SU-DHL-6 (cell line): ENCODE results near the gene AGO1.

ENCODE experiments used
- CTCF ChIP-seq: fragments of 200-600 bp; sonication (generic); IDR thresholded peaks from one replicate; pipeline ENCODE4 v1.5.1; 2017; ENCODE audit warnings: antibody characterized with exemption, mild to moderate bottlenecking, low read length, moderate library complexity; ENCODE audit not compliant: insufficient read depth, poor library complexity, severe bottlenecking
- EZH2phosphoT487 ChIP-seq: fragments of 200-600 bp; sonication (generic), shearing (Covaris generic); conservative IDR thresholded peaks from 2 replicates; pipeline ENCODE4 v1.6.1; 2018; ENCODE audit warnings: mild to moderate bottlenecking, antibody characterized with exemption, low read length, moderate library complexity, mixed read lengths

- TF ChIP-seq CTCF, result no peak
- no peak for TF ChIP-seq EZH2phosphoT487
Measured at GRCh38 chr1:35873243-35873750, 9.7 kb upstream of the AGO1 start.
